Mucosa of descending colon (tissue), 3 donors: Measurements from ENCODE around the gene APBB2. TPM values are rescaled to one million over a fixed set of nuclear protein-coding genes. Genes with fewer than 3 reads are reported as not detected.

Experiments
- ATAC-seq: fragments of 200-7000 bp; cut with Tn5 transposase; one replicate; pipeline ENCODE4 v1.9.1; 2020; ENCODE audit warnings: mild to moderate bottlenecking, moderate library complexity
- DNase-seq, 3 donors: peaks; one replicate each; pipeline ENCODE4 v3.0.0-alpha.2; 2020
- H3K36me3 ChIP-seq: fragments of 200-600 bp; one replicate; pipeline ENCODE4 v1.8.0; 2021; ENCODE audit warnings: low read depth, mild to moderate bottlenecking
- H3K4me1 ChIP-seq: fragments of 200-600 bp; one replicate; pipeline ENCODE4 v1.8.0; 2021; ENCODE audit warnings: low read depth, mild to moderate bottlenecking
- H3K4me3 ChIP-seq: fragments of 200-600 bp; one replicate; pipeline ENCODE4 v1.8.0; 2021; ENCODE audit warnings: mild to moderate bottlenecking
- H3K9me3 ChIP-seq: fragments of 200-600 bp; one replicate; pipeline ENCODE4 v1.8.0; 2021; ENCODE audit warnings: mild to moderate bottlenecking
- intact Hi-C, 2 donors: fragments of 100-400 bp; cut with DNase I in 1 of 2; cut with micrococcal nuclease in 1 of 2; formaldehyde crosslinking; loops; one replicate each; pipeline versions ENCODE4 v1.11.0 to v1.11.1; 2022; cut with DNase I, micrococcal nuclease
- total RNA-seq, 3 donors: library from RNA; stranded (reverse); fragmentation: NEBNext Ultra II Directional in 2 of 3; extraction: Animal tissue kit (Norgen Biotek cat#: 25700) in 2 of 3; gene quantifications; one replicate each; pipeline versions ENCODE4 v1.2.1 to v1.2.4, GENCODE V29; 2021 to 2023
- TF ChIP-seq, protein P1 (sequence below): fragments of 200-600 bp; IDR thresholded peaks from one replicate; pipeline ENCODE4 v1.8.0; 2022; ENCODE audit warnings: antibody characterized with exemption, mild to moderate bottlenecking
- donor health status: DM: no; HTN: no; CAD: no; lungs with moderate emphysema.
- donor health status: DM: no; HTN: no; CAD: no.
- donor health status: DM: no; HTN: yes; CAD: no.

APBB2 gene
- total RNA-seq, 3 donors from 2014 or later: 26.3 to 68.3 (median 29.6) TPM

DNA sequence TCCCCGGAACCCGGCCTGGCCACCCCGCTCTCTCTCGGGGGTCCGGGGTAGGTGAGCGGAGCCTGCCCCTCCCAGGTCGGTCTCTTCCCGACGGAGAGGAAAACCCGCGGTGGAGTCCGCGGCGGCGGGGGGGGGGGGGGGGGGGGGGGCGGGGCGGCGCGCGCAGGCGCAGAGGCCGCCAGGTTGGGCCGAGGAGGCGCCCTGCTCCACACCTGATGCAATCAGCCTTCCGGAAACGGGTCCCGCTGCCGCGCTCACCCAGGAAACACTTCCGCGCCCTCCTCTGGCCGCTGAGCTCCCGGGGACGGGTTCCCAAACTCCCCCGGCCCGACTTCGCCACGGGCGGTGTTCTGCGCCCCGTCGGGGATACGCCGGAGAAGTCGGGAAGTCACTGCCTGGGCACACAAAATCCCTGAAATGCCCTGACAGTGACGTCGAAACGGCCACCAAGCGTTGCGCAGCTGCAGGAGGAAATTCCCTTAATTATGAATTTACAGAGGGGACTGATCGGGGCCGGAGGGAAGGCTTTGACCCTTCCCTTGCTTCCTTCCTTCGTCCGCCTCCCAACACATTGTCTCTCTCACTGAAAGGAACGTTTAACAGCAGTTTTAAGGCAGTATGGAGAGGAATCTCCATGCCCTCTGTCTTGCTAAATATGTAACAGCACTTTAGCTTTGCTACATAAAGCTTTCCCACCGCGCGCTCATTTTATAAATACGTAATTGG is 2.1 kb upstream of the APBB2 start:
- TF ChIP-seq, protein P1, sequence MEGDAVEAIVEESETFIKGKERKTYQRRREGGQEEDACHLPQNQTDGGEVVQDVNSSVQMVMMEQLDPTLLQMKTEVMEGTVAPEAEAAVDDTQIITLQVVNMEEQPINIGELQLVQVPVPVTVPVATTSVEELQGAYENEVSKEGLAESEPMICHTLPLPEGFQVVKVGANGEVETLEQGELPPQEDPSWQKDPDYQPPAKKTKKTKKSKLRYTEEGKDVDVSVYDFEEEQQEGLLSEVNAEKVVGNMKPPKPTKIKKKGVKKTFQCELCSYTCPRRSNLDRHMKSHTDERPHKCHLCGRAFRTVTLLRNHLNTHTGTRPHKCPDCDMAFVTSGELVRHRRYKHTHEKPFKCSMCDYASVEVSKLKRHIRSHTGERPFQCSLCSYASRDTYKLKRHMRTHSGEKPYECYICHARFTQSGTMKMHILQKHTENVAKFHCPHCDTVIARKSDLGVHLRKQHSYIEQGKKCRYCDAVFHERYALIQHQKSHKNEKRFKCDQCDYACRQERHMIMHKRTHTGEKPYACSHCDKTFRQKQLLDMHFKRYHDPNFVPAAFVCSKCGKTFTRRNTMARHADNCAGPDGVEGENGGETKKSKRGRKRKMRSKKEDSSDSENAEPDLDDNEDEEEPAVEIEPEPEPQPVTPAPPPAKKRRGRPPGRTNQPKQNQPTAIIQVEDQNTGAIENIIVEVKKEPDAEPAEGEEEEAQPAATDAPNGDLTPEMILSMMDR: no peak
- peak overlapping the region; percentile 16 for H3K4me3 ChIP-seq
- intact Hi-C loops: loop anchor here in 1 of 2 donors (5.0 to 10.0 kb wide), 2 partner anchors 242 to 289 kb away; no protein-coding TSS in a partner anchor
- H3K4me1 ChIP-seq: peaks cover 6% of the 10 kb centered on the region
- no peaks in the 10 kb centered on the region for H3K36me3 ChIP-seq
- peak; percentile 68 for ATAC-seq
- H3K9me3 ChIP-seq: no peaks in the 10 kb centered on the region
- peak; percentile 80 to 88 (median 87) for DNase-seq

DNA sequence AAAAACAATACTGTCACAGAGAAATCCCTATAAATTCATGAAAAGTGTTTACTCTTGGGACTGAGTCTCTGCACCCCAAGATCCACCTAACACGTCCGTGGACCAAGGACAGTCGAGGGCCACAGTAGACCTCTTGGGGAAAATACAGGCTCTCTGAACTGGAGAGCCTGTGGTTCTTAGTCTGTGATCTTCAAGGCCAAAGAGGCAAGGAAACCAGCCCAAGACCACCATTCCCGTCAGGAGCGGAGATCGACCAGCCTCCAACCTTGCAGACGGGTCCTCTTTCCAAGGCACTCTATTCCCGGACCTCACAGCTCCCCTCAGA is 1.6 kb upstream of the APBB2 start:
- H3K36me3 ChIP-seq: no peaks in the 10 kb centered on the region
- H3K4me3 ChIP-seq: peak overlapping the region; percentile 16
- TF ChIP-seq, protein P1: no peak
- peaks cover 6% of the 10 kb centered on the region for H3K4me1 ChIP-seq
- H3K9me3 ChIP-seq: no peaks in the 10 kb centered on the region
- no peak for DNase-seq
- ATAC-seq: no peak
- intact Hi-C loops: loop anchor here in 1 of 2 donors (5.0 to 10.0 kb wide), 2 partner anchors 241 to 289 kb away; no protein-coding TSS in a partner anchor

DNA sequence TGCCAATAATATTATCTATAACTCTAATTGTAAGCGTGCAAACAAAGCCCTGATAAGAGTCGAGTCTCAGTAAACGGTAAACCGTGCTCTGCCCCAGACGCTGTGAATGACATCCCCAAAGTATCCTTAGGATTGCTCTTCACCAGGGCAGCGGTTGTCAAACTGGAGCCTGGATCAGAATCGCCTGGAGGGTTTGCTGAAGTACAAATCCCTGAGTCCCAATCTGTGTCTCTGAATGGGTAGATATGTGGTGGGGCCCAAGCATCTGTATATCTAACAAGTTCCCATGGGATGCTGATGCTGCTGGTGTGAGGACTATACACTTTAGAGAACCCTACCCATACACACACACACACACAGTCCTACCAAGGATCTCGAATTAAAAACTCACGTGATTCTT is 813 bp upstream of the APBB2 start:
- TF ChIP-seq, protein P1: no peak
- ATAC-seq (no peak), DNase-seq (peak in 1 of 3 donors; percentile 16)
- H3K4me1 ChIP-seq: peaks cover 7% of the 10 kb centered on the region
- H3K36me3 ChIP-seq: no peaks in the 10 kb centered on the region
- no peaks in the 10 kb centered on the region for H3K9me3 ChIP-seq
- no peak overlapping the region for H3K4me3 ChIP-seq
- intact Hi-C loops: loop anchor here in 1 of 2 donors (5.0 to 10.0 kb wide), 2 partner anchors 240 to 288 kb away; no protein-coding TSS in a partner anchor

DNA sequence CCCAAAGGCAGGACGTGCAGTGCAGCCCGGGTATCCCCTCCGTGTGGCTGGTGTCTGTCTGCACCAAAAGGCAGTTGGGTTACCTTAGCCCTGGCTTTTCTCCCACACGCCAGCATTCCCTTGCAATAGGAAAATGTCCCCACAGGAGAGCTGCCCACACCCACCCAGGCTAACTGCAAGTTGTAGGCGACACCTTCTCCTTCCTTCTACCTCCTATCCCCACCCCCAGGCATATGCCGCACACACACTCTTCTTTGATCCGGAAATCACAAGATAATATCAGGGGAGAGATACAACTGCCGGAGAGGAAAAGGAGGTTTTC is 444 bp upstream of the APBB2 start:
- Histone ChIP-seq H3K4me1 (peaks cover 10% of the 10 kb centered on the region), H3K4me3 (no peak overlapping the region), H3K36me3 (no peaks in the 10 kb centered on the region), H3K9me3 (no peaks in the 10 kb centered on the region)
- peak; percentile 22 for ATAC-seq
- TF ChIP-seq, protein P1: no peak
- DNase-seq: no peak
- intact Hi-C loops: loop anchor here in 1 of 2 donors (5.0 to 10.0 kb wide), 2 partner anchors 240 to 287 kb away; no protein-coding TSS in a partner anchor

DNA sequence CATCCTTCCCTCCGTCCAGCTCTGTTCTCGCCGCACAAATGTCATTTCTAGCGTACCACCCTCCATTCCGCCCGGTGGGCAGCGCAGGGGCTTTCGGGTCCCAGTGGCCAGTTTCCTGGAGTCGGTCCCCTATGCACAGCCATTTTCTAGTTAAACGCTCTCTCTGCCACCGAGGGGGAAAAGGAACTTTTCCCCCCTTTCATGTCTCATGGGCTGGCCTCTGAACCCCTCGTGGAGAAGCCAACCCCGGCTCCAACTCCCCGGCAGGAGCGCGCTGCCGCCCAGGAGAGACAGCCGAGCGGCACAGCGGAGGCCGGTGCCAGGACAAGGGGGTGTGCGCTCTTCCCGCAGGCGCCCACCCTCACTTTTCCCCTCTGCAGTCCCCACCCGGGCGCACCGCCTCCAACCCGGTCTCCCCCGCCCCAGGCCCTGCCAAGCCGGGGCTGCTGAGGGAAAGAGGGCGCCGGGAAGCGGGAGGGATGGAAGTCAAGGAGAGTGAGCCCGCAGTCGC is 662 bp downstream of the APBB2 start:
- TF ChIP-seq, protein P1: no peak
- ATAC-seq (peak; percentile 10), DNase-seq (peak; percentile 17 to 64 (median 56))
- peaks cover 10% of the 10 kb centered on the region for H3K4me1 ChIP-seq
- peak overlapping the region; percentile 62 for H3K4me3 ChIP-seq
- H3K36me3 ChIP-seq: no peaks in the 10 kb centered on the region
- no peaks in the 10 kb centered on the region for H3K9me3 ChIP-seq
- intact Hi-C loops: loop anchor here (2.0 to 10.0 kb wide), 2 partner anchors 233 to 239 kb away; no protein-coding TSS in a partner anchor
